ENCODE results near the gene ACTRT3. TPM values are rescaled to one million over a fixed set of nuclear protein-coding genes. Genes with fewer than 3 reads are reported as not detected.
A peak's percentile ranks its signal among the peaks of the same experiment; 100 is the strongest.
"Not testable (repeated sequence)": the region's sequence is repeated elsewhere in the genome, so short reads cannot be mapped to it uniquely, and the experiment has no call there.

Gene ACTRT3
- total RNA-seq, 1 donor from 2014 or later = 2.6 TPM

DNA sequence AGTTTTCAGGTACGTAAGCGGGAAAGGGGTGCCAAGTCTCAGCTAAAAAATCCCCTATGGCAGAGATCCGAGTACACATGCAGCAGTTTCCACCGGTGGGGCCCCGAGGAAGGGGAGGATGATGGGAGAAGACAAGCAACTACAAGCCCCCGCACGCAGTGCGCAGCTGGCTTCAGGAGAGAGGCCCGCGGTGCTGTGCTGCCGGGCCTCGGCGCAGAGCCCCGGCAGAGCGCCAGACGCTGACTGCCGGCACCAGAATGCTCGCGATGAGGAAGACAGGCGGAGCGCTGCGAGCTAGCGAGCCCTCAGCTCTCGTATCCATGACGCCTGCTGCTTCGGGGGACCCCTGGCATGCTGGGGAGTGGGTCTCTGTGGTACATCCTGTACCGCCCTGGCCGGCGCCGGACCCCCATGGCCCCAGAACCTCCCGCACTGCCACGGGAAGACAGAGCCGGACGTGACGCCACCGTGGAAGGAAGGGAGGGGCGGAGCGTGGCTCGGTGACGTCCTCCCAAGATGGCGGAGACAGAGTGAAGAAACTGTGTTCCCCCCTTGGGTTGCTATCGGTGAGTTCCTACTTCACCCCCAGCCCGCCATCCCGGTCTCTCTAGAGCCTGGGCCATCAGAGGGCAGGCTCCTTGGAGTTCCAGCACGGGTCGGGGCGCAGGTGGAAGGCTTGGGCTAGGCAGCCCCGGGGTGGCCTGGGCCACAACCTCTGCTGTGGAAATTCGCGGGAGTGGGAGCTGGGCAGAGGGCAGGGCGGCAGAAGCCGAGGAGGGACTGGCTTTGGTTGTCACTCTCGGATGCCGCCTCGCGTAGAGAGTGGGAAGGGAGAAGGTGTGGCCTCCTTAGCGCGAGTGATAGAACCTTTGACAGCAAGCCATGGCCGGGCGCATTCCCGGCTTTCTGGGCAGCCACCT lies 3.8 kb upstream of the ACTRT3 start, which contains the start of gene MYNN:
TSS of gene MYNN (plus strand) at position 500 of the 920 bp plus-strand sequence. CDS start 900 bp downstream, outside the sequence.
- peak; percentile 97 for DNase-seq (ENCODE audit: low spot score)

- peak; percentile 94 for DNase-seq (ENCODE audit: low spot score)
Measured at GRCh38 chr3:169772305-169772896, 3.0 kb upstream of the ACTRT3 start.

GRCh38 chr3:169771497-169772304 lies 2.3 kb upstream of the ACTRT3 start:
- peak; percentile 94 for DNase-seq (ENCODE audit: low spot score)

DNA sequence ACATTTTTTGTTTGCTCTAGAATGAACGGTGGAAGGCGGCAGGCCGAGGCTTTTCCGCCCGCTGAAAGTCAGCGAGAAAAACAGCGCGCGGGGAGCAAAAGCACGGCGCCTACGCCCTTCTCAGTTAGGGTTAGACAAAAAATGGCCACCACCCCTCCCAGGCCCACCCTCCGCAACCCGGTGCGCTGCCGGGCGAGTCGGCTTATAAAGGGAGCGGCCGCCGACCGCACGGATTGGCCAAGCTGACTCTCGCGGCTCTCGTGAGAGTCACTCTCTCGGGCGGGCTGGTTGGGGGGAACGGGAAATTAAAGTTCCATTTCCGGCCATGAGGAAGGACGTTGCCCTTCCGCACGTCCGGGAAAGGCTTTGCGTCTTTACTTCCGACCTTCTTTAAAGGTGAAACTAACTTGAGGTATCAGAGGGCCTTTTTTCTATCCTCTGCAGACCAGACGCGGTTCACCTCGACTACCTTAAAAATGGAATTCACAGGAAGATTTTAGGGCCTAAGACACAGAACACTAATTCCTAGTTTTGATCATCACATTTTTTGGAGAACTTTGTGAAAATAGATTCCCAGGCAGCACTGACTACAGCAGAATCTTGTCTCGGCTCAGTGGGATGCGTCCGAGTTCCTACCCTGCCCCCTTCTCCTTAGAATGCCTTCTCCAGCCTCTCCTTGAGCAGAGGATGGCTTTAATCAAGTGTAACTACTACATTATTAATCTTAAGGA lies 4.3 kb downstream of the ACTRT3 start, which contains the start of gene TERC:
TSS of gene TERC (minus strand) at position 179 of the 731 bp plus-strand sequence.
- peak; percentile 96 for DNase-seq (ENCODE audit: low spot score)

- peak; percentile 68 for DNase-seq (ENCODE audit: low spot score)
Measured at GRCh38 chr3:169764312-169764881, 5.0 kb downstream of the ACTRT3 start.

DNA sequence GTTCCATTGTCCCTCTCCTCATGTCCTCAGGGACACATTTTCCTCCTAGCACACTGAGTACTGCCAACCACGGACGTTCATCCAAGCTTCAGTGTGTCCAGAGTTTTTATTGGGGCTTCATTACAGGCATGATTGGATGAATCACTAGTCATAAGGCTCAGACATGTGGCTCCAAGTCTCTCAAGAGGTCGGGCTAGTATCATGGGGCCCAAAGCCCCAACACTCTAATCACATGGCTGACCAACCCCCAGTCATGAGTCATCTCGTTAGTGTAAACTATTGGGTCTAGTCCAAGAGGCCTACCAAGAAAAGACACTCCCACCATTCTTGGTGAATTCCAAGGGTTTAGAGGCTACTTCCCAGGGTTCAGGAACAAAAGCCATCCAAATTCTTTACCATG lies 8.9 kb downstream of the ACTRT3 start:
- DNase-seq (ENCODE audit: low spot score) = no peak

DNA sequence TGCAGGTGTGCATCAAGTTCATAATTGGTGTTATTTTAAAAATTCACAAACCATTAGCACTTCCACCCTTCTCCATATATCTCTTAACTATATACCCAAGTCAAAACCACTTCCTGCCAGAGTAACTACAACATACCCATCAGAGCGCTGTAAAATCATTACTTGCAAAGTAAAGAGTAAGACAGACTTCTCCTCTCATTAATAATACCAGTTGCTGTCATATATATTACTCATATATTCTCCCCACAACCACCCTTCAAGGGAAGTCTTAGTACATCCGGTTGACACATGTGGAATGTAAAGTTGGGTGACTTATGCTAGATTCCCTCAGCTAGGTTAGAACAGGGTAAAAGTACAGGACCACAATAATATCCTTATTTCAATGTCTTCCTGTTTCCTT lies 10.1 kb downstream of the ACTRT3 start:
- DNase-seq (ENCODE audit: low spot score) = no peak

DNA sequence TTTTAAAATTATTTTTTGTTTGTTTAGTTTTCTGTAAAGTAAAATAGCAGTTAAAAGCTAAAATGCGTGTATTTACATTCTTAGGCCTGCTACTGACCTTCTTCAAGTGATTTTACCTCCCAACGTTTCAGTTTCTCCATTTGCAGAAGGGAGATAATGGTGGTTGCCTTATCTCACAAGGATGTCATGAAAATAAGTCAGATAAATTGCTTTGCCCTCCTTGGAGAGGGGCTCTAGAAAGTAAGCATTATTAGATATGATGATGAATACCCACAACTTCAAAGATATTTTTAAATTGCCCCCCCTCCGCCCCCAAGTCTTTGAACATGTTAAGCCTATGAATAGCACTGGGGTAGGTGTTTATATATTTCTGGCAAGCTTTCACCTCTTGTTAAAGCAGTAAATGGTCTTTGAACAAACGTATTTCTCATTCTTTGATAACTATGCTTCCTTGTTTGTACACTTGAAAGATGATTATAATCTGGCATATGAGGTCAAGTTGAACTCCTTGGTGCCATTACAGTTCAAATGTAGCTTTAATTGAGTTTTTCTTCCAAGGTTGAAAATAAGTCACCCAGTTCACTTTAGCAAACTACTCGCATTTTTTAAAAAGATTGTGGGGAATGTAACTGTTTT lies 10.9 kb downstream of the ACTRT3 start:
- no peak for DNase-seq (ENCODE audit: low spot score)

- no peak for DNase-seq (ENCODE audit: low spot score)
Measured at GRCh38 chr3:169755488-169755887, 13.9 kb downstream of the ACTRT3 start.

- DNase-seq (ENCODE audit: low spot score) = no peak
Measured at GRCh38 chr3:169754711-169755110, 14.7 kb downstream of the ACTRT3 start.

GRCh38 chr3:169751875-169752274 lies 17.5 kb downstream of the ACTRT3 start:
- no peak for DNase-seq (ENCODE audit: low spot score)

DNA sequence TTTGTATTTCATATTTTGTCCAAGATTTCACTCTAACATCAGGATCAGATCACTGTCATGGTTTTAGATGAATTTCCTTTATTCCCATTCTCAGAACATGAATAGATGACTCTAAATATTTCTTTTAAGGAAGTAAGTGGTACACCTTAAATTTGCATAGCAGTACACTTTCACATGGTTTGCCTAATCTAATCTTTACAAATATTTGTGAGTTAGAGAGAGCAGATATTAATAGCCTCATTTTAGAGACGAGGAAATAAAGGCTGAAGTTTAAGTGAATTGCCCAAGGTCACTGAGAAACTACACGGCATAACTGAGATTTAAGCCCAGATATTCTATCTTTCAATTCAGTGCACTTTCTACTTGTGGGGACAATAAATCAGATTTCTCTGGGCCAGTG lies 18.7 kb downstream of the ACTRT3 start:
- no peak for DNase-seq (ENCODE audit: low spot score)

GRCh38 chr3:169748670-169749069 lies 20.7 kb downstream of the ACTRT3 start:
- no peak for DNase-seq (ENCODE audit: low spot score)

DNA sequence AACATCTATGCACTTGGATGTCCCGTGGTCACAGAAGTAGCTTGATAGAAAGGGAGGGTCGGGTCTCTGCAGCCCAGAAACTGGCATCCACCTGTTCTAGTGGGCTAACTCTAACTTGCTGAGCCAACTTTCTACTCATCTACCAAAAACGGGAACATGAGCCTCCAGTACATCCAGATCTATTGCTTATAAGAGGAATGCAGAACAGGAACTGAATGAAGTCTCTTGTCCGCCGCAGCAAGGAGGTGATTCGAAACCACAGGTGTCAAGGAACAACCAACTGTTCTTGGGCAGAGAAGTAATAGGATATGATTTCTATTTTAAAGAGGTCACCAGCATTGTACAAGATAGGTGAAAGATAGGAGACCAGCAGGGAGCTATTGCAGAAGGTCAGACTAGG lies 22.4 kb downstream of the ACTRT3 start:
- DNase-seq (ENCODE audit: low spot score) = no peak

- peak; percentile 24 for DNase-seq (ENCODE audit: low spot score)
Measured at GRCh38 chr3:169744366-169745054, 24.9 kb downstream of the ACTRT3 start.

DNA sequence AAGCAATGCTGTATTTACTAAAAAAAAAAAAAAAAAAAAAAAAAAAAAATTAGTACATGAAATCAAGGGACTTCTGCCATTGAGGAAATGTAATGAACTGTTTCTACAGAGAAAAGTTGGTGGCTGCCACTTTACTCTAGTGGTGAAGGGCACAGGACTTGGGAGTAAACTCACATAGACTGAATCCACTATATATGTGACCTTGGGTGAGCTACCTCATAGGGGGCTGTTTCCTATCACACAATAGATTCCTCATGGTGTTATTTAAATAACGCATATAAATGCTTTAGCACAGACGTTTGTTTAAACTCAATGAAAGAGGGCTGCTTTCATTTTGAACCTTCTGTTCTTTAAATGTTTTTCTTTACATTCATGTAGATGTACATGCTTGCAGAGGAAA lies 30.3 kb downstream of the ACTRT3 start:
- DNase-seq (ENCODE audit: low spot score) = no peak

- not testable (repeated sequence) for DNase-seq (ENCODE audit: low spot score)
Measured at GRCh38 chr3:169731857-169732256, 37.5 kb downstream of the ACTRT3 start.

DNA sequence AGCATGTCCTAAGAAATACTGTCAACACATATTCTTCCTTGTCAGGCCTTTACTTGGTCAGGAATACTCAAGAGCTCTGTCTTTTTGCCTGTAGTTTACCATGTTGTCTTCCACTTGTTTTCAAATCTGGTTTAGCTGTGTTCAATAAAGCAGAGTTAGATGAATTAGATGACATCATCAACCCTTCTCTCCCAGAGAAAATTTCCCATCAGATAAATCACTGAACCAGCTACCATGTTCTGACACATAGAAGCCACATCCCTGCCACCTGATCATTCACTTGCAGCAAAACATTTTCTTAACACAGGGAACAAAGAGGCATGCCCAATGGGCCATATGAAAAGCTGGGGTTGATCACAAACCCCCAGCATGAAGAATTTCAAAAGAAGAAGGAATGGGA lies 46.6 kb downstream of the ACTRT3 start:
- no peak for DNase-seq (ENCODE audit: low spot score)

DNA sequence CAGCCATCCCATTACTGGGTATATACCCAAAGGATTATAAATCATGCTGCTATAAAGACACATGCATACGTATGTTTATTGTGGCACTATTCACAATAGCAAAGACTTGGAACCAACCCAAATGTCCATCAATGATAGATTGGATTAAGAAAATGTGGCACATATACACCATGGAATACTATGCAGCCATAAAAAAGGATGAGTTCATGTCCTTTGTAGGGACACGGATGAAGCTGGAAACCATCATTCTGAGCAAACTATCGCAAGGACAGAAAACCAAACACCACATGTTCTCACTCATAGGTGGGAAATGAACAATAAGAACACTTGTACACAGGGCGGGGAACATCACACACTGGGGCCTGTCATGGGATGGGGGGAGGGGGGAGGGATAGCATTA lies 50.9 kb downstream of the ACTRT3 start:
- not testable (repeated sequence) for DNase-seq (ENCODE audit: low spot score)
